T-helper 17 cell (primary cell): ENCODE data around the gene HNRNPU. TPM values are rescaled to one million over a fixed set of nuclear protein-coding genes. Genes with fewer than 3 reads are reported as not detected.

ENCODE experiments used
- ATAC-seq: fragments of 150-1000 bp; cut with Tn5 transposase; 2 replicates; pipeline ENCODE4 v1.10.0; 2021; ENCODE audit warnings: mild to moderate bottlenecking, moderate library complexity
- DNase-seq, 3 donors: peaks; one replicate each; pipeline versions ENCODE4 v3.0.0 to v3.0.0-alpha.2; 2020 to 2021
- H3K9me3 ChIP-seq: one replicate; pipeline ENCODE4 v1.7.0; 2013; ENCODE audit warnings: low read length, mild to moderate bottlenecking; ENCODE audit not compliant: control insufficient read depth, poor library complexity, severe bottlenecking
- H3K27ac Mint-ChIP-seq: one replicate; pipeline ENCODE4 v1.8.0; 2022; ENCODE audit warnings: mild to moderate bottlenecking, moderate library complexity, mixed read lengths
- H3K27me3 Mint-ChIP-seq: one replicate; pipeline ENCODE4 v1.8.0; 2022; ENCODE audit warnings: mixed read lengths
- H3K36me3 Mint-ChIP-seq: one replicate; pipeline ENCODE4 v1.8.0; 2022; ENCODE audit warnings: low read depth, mixed read lengths
- H3K4me1 Mint-ChIP-seq: one replicate; pipeline ENCODE4 v1.8.0; 2022; ENCODE audit warnings: mild to moderate bottlenecking, mixed read lengths
- H3K4me3 Mint-ChIP-seq: one replicate; pipeline ENCODE4 v1.8.0; 2022; ENCODE audit warnings: mild to moderate bottlenecking, moderate library complexity, mixed read lengths
- total RNA-seq, 4 donors: library from RNA in 2 of 4; stranded (reverse) in 2 of 4; gene quantifications; one replicate each; pipeline ENCODE4 v1.2.3 and lab custom pipeline; 2022 to 2026

HNRNPU gene
- total RNA-seq, 2 donors from 2014 or later = 440 to 563 TPM

- no peaks in the 10 kb centered on the region for H3K9me3 ChIP-seq
- ATAC-seq = no peak
- peak overlapping the region; percentile 99 for H3K27ac Mint-ChIP-seq
- DNase-seq = no peak
- H3K4me3 Mint-ChIP-seq = peak overlapping the region; percentile 55
- H3K4me1 Mint-ChIP-seq = peaks cover 63% of the 10 kb centered on the region
- peaks cover 12% of the 10 kb centered on the region for H3K36me3 Mint-ChIP-seq
- no peaks in the 10 kb centered on the region for H3K27me3 Mint-ChIP-seq
Measured at GRCh38 chr1:244858357-244858756, 6.0 kb downstream of the HNRNPU start.

- Mint-ChIP-seq H3K27me3 (no peaks in the 10 kb centered on the region), H3K4me1 (peaks cover 61% of the 10 kb centered on the region), H3K36me3 (peaks cover 12% of the 10 kb centered on the region), H3K4me3 (peak overlapping the region; percentile 12), H3K27ac (peak overlapping the region; percentile 99)
- no peak for ATAC-seq
- no peaks in the 10 kb centered on the region for H3K9me3 ChIP-seq
- no peak for DNase-seq
Measured at GRCh38 chr1:244857761-244858160, 6.6 kb downstream of the HNRNPU start.

GRCh38 chr1:244854865-244855578 lies 9.3 kb downstream of the HNRNPU start:
- no peaks in the 10 kb centered on the region for H3K9me3 ChIP-seq
- DNase-seq (no peak), ATAC-seq (peak; percentile 24)
- H3K36me3 Mint-ChIP-seq = peaks cover 9% of the 10 kb centered on the region
- H3K4me1 Mint-ChIP-seq = peaks cover 53% of the 10 kb centered on the region
- H3K4me3 Mint-ChIP-seq = peak overlapping the region; percentile 78
- H3K27ac Mint-ChIP-seq = peak overlapping the region; percentile 99
- H3K27me3 Mint-ChIP-seq = no peaks in the 10 kb centered on the region

GRCh38 chr1:244854166-244854565 lies 10.2 kb downstream of the HNRNPU start:
- ATAC-seq (peak; percentile 3), DNase-seq (no peak)
- peaks cover 7% of the 10 kb centered on the region for H3K36me3 Mint-ChIP-seq
- H3K9me3 ChIP-seq = no peaks in the 10 kb centered on the region
- peak overlapping the region; percentile 78 for H3K4me3 Mint-ChIP-seq
- H3K27ac Mint-ChIP-seq = peak overlapping the region; percentile 99
- no peaks in the 10 kb centered on the region for H3K27me3 Mint-ChIP-seq
- peaks cover 52% of the 10 kb centered on the region for H3K4me1 Mint-ChIP-seq

GRCh38 chr1:244852694-244853093 lies 11.6 kb downstream of the HNRNPU start:
- peak overlapping the region; percentile 52 for H3K4me3 Mint-ChIP-seq
- peaks cover 3% of the 10 kb centered on the region for H3K36me3 Mint-ChIP-seq
- no peak for ATAC-seq
- H3K27me3 Mint-ChIP-seq = no peaks in the 10 kb centered on the region
- peaks cover 51% of the 10 kb centered on the region for H3K4me1 Mint-ChIP-seq
- no peaks in the 10 kb centered on the region for H3K9me3 ChIP-seq
- no peak for DNase-seq
- H3K27ac Mint-ChIP-seq = peak overlapping the region; percentile 86

- DNase-seq (no peak), ATAC-seq (no peak)
- no peaks in the 10 kb centered on the region for H3K27me3 Mint-ChIP-seq
- H3K9me3 ChIP-seq = no peaks in the 10 kb centered on the region
- peak overlapping the region; percentile 86 for H3K27ac Mint-ChIP-seq
- peaks cover 3% of the 10 kb centered on the region for H3K36me3 Mint-ChIP-seq
- H3K4me1 Mint-ChIP-seq = peaks cover 50% of the 10 kb centered on the region
- peak overlapping the region; percentile 52 for H3K4me3 Mint-ChIP-seq
Measured at GRCh38 chr1:244851546-244852231, 12.7 kb downstream of the HNRNPU start.

GRCh38 chr1:244850896-244851295 lies 13.4 kb downstream of the HNRNPU start:
- Mint-ChIP-seq H3K4me1 (peaks cover 50% of the 10 kb centered on the region), H3K27ac (peak overlapping the region; percentile 86), H3K36me3 (peaks cover 5% of the 10 kb centered on the region), H3K4me3 (no peak overlapping the region), H3K27me3 (no peaks in the 10 kb centered on the region)
- DNase-seq (no peak), ATAC-seq (no peak)
- no peaks in the 10 kb centered on the region for H3K9me3 ChIP-seq

- DNase-seq = no peak
Measured at GRCh38 chr1:244850099-244850852, 14.1 kb downstream of the HNRNPU start.

GRCh38 chr1:244849189-244849866 lies 15.0 kb downstream of the HNRNPU start:
- no peak for ATAC-seq
- H3K9me3 ChIP-seq = no peaks in the 10 kb centered on the region
- DNase-seq = no peak
- Mint-ChIP-seq H3K4me3 (peak overlapping the region; percentile 49), H3K4me1 (peaks cover 41% of the 10 kb centered on the region), H3K27ac (peak overlapping the region; percentile 86), H3K36me3 (peaks cover 6% of the 10 kb centered on the region), H3K27me3 (no peaks in the 10 kb centered on the region)

More at GRCh38 chr1:244850099-244850852, 14.1 kb downstream of the HNRNPU start:
- ATAC-seq = no peak
- Mint-ChIP-seq H3K36me3 (peaks cover 4% of the 10 kb centered on the region), H3K27me3 (no peaks in the 10 kb centered on the region), H3K27ac (peak overlapping the region; percentile 86), H3K4me1 (peaks cover 46% of the 10 kb centered on the region), H3K4me3 (peak overlapping the region; percentile 3)
- no peaks in the 10 kb centered on the region for H3K9me3 ChIP-seq

GRCh38 chr1:244846653-244847052 lies 17.7 kb downstream of the HNRNPU start:
- Mint-ChIP-seq H3K4me3 (peak overlapping the region; percentile 66), H3K27me3 (no peaks in the 10 kb centered on the region), H3K27ac (peak overlapping the region; percentile 87), H3K4me1 (peaks cover 30% of the 10 kb centered on the region), H3K36me3 (peaks cover 6% of the 10 kb centered on the region)
- H3K9me3 ChIP-seq = no peaks in the 10 kb centered on the region
- ATAC-seq = no peak
- DNase-seq = no peak

- Mint-ChIP-seq H3K36me3 (peaks cover 9% of the 10 kb centered on the region), H3K4me3 (no peak overlapping the region)
Measured at GRCh38 chr1:244844155-244845121, 19.9 kb downstream of the HNRNPU start.

More at GRCh38 chr1:244844155-244845121, 19.9 kb downstream of the HNRNPU start:
- H3K27ac Mint-ChIP-seq = peak overlapping the region; percentile 87
- ATAC-seq = peak; percentile 21
- DNase-seq = no peak
- H3K4me1 Mint-ChIP-seq = peaks cover 38% of the 10 kb centered on the region
- no peaks in the 10 kb centered on the region for H3K9me3 ChIP-seq
- no peaks in the 10 kb centered on the region for H3K27me3 Mint-ChIP-seq
